Measurements from ENCODE around the gene SRXN1.

Gene SRXN1

DNA sequence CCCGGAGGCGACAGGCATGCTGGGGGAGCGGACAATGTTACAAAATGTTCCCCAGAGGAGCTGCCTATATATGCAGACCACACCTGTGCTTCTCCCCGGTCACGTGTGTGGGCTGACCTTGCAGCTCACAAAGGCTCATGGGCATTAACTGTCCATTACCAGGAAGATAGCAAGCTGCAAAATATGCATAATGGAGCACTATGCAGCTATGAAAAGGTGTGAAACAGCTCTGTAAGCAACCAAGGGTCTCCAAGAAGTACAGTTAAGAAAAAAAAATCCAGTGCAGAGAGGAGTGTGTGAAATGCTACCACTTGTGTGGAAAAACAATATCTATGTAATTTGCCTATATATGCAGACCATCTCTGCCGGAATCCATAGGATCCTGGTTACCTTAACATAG, 52.3 kb downstream of the SRXN1 start:
- Histone ChIP-seq H3K36me3 (ENCODE audit: control insufficient read depth in 5 of 5, insufficient read depth in 5 of 5, low read length in 5 of 5) (peaks cover 0 to 7% (median 0%) of the 10 kb centered on the region in 5 donors), H3K27me3 (ENCODE audit: control insufficient read depth in 5 of 5, insufficient read depth in 4 of 5, low read length in 5 of 5) (peaks cover 0 to 4% (median 0%) of the 10 kb centered on the region in 5 donors), H3K4me3 (ENCODE audit: low read depth in 1 of 5, low read length in 5 of 5) (no peak overlapping the region), H3K27ac (ENCODE audit: low read depth, low read length) (no peak overlapping the region), H3K4me1 (ENCODE audit: control insufficient read depth in 5 of 5, insufficient read depth in 5 of 5, low read length in 5 of 5) (peaks cover 0 to 68% (median 6%) of the 10 kb centered on the region in 5 donors), H3K9ac (ENCODE audit: low read length in 5 of 5) (no peak overlapping the region), H3K9me3 (ENCODE audit: control insufficient read depth in 5 of 5, low read length in 5 of 5) (no peaks in the 10 kb centered on the region)

DNA sequence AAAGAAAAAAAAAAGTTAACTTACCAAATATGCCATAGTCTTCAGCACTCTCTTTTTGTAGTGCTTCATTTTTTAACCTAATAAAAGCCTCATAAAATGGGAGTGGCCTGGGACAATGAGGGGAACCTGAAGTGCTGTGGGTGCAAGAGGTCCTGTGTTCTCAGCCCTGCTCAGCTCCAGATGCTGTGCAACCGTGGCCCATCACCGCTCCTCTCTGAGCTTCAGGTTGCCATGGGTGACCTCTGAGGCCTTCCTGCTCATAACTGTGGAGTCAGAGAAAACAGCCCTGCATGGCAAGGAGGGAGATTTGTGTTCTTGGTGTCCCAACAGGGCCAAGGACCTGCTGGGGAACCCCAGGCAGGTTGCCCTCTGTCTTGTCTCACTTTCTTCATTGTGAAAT, 52.9 kb downstream of the SRXN1 start:
- no peak overlapping the region for H3K4me3 ChIP-seq (ENCODE audit: low read depth in 1 of 5, low read length in 5 of 5)
- H3K27ac ChIP-seq (ENCODE audit: low read depth, low read length): no peak overlapping the region
- H3K27me3 ChIP-seq (ENCODE audit: control insufficient read depth in 5 of 5, insufficient read depth in 4 of 5, low read length in 5 of 5): peaks cover 0 to 4% (median 0%) of the 10 kb centered on the region in 5 donors
- H3K9ac ChIP-seq (ENCODE audit: low read length in 5 of 5): no peak overlapping the region
- peaks cover 0 to 7% (median 0%) of the 10 kb centered on the region in 5 donors for H3K36me3 ChIP-seq (ENCODE audit: control insufficient read depth in 5 of 5, insufficient read depth in 5 of 5, low read length in 5 of 5)
- H3K4me1 ChIP-seq (ENCODE audit: control insufficient read depth in 5 of 5, insufficient read depth in 5 of 5, low read length in 5 of 5): peaks cover 0 to 65% (median 4%) of the 10 kb centered on the region in 5 donors
- H3K9me3 ChIP-seq (ENCODE audit: control insufficient read depth in 5 of 5, low read length in 5 of 5): no peaks in the 10 kb centered on the region

DNA sequence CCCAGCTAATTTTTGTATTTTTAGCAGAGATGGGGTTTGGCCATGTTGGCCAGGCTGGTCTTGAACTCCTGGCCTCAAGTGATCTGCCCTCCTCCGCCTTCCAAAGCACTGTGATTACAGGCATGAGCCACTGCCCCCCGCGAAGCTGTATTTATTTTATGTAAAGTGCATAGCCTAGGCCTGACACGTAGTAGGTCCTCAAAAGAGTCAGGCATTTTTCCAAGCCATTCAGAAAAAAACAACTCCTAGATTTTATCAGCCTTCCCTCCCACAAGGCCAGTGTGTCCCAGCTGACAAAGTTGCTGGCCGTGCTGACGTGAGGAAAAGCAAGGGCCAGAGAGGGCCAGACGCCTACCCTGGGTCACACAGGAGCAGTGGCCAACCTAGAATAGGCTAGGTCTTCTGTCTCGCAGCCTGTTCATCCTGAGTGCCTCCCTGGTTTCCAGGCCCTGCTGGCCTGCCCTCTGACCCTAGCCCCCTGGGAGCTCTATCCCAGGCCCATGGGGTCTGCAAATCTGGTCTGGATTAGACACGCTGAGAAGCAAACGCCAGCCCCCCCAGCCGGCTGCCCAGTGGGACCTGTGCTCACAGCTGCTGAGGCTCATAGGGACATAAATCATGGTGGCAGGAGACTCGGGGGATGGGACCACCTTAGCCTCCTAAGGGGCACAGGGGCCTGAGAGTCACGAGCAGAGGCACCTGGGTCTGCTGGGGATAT, 54.7 kb downstream of the SRXN1 start:
- Histone ChIP-seq H3K4me3 (ENCODE audit: low read depth in 1 of 5, low read length in 5 of 5) (no peak overlapping the region), H3K36me3 (ENCODE audit: control insufficient read depth in 5 of 5, insufficient read depth in 5 of 5, low read length in 5 of 5) (peaks cover 0 to 2% (median 0%) of the 10 kb centered on the region in 5 donors), H3K9me3 (ENCODE audit: control insufficient read depth in 5 of 5, low read length in 5 of 5) (no peaks in the 10 kb centered on the region), H3K27me3 (ENCODE audit: control insufficient read depth in 5 of 5, insufficient read depth in 4 of 5, low read length in 5 of 5) (no peaks in the 10 kb centered on the region), H3K9ac (ENCODE audit: low read length in 5 of 5) (no peak overlapping the region), H3K27ac (ENCODE audit: low read depth, low read length) (no peak overlapping the region), H3K4me1 (ENCODE audit: control insufficient read depth in 5 of 5, insufficient read depth in 5 of 5, low read length in 5 of 5) (peaks cover 0 to 48% (median 2%) of the 10 kb centered on the region in 5 donors)

DNA sequence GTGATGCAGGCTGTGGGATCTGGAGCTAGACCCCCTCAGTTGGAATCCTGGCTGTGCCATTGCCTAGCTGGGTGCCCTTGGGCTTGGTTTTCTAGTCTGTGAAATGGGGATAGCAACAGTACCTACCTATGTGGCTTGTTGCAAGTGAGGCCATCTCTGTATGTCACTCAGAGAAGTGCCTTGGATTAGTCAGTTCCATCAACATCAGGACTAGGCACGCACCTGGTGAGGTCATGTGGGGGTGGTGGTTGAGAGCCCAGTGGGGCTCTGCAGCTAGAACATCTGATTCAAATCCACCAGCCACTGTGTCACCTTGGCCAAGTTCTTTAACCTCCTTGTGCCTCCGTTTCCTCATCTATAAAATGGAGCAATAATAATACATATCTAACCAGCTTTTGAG, 55.4 kb downstream of the SRXN1 start:
- Histone ChIP-seq H3K27me3 (ENCODE audit: control insufficient read depth in 5 of 5, insufficient read depth in 4 of 5, low read length in 5 of 5) (no peaks in the 10 kb centered on the region), H3K36me3 (ENCODE audit: control insufficient read depth in 5 of 5, insufficient read depth in 5 of 5, low read length in 5 of 5) (no peaks in the 10 kb centered on the region), H3K9ac (ENCODE audit: low read length in 5 of 5) (no peak overlapping the region), H3K4me3 (ENCODE audit: low read depth in 1 of 5, low read length in 5 of 5) (no peak overlapping the region), H3K27ac (ENCODE audit: low read depth, low read length) (no peak overlapping the region), H3K4me1 (ENCODE audit: control insufficient read depth in 5 of 5, insufficient read depth in 5 of 5, low read length in 5 of 5) (peaks cover 0 to 41% (median 0%) of the 10 kb centered on the region in 5 donors), H3K9me3 (ENCODE audit: control insufficient read depth in 5 of 5, low read length in 5 of 5) (no peaks in the 10 kb centered on the region)

All from subcutaneous abdominal adipose tissue (tissue), 5 donors.